ENCODE measurements around the gene SLC49A4. TPM values are rescaled to one million over a fixed set of nuclear protein-coding genes. Genes with fewer than 3 reads are reported as not detected.

SLC49A4 gene
- total RNA-seq, 3 donors from 2014 or later (not counting 1 experiment from before 2014, with no cell fraction given): 5.6 to 8.0 (median 7.5) TPM

DNA sequence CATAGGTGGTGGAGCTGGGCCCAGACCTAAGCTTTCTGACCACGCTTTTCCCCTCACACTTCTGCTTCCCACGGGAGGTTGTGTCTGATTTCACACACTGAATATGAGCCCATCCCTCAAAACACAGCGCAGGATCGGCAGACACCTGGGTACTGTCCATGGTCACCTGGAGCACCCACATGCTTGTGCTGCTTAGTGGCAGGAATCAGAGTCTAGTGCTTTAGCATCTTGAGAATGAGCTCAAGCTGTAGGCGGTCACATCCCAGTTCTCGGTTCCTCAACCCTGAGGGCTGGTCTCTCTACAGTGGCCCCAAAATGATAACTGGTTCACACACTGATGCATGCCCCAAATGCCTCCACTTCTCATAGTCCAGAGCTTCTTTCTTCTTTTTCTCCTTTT lies 121.7 kb downstream of the SLC49A4 start:
- DNase-seq: no peak
- H3K36me3 ChIP-seq (ENCODE audit: control insufficient read depth, insufficient read depth, low read length): no peaks in the 10 kb centered on the region

DNA sequence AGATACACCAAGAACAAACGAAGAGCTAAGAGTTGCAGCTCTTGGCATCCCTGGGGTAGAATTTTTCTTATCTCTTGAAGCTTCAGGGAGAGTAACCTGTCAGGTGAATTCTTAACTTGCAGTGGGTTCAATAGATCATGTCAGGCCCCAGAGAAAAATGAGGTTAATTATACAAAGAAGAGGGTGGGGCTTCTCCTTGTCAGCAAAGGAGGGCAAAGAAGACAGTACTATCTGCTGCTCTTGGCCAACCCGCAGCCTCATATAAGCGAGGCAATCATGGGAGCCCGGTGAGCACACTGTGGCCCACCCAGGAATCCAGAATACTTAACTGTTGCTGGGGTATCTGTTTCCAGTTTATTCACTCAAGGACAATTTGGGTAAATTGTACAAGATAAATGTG lies 122.5 kb downstream of the SLC49A4 start:
- Mint-ChIP-seq H3K4me1 (no peaks in the 10 kb centered on the region), H3K27ac (no peak overlapping the region), H3K36me3 (no peaks in the 10 kb centered on the region), H3K27me3 (ENCODE audit: low read depth in 2 of 2) (peaks cover 31 to 59% of the 10 kb centered on the region in 2 donors), H3K4me3 (no peak overlapping the region), H3K9me3 (no peaks in the 10 kb centered on the region)
- intact Hi-C loops (cut with micrococcal nuclease): no loop called here
- TF ChIP-seq, protein P1, sequence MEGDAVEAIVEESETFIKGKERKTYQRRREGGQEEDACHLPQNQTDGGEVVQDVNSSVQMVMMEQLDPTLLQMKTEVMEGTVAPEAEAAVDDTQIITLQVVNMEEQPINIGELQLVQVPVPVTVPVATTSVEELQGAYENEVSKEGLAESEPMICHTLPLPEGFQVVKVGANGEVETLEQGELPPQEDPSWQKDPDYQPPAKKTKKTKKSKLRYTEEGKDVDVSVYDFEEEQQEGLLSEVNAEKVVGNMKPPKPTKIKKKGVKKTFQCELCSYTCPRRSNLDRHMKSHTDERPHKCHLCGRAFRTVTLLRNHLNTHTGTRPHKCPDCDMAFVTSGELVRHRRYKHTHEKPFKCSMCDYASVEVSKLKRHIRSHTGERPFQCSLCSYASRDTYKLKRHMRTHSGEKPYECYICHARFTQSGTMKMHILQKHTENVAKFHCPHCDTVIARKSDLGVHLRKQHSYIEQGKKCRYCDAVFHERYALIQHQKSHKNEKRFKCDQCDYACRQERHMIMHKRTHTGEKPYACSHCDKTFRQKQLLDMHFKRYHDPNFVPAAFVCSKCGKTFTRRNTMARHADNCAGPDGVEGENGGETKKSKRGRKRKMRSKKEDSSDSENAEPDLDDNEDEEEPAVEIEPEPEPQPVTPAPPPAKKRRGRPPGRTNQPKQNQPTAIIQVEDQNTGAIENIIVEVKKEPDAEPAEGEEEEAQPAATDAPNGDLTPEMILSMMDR (IDR thresholded peaks at IDR 0.05): no peak
- Histone ChIP-seq H3K9me3 (ENCODE audit: control insufficient read depth, insufficient read depth, low read length) (no peaks in the 10 kb centered on the region), H3K27ac (ENCODE audit: low read length) (no peak overlapping the region), H3K27me3 (ENCODE audit: control insufficient read depth, insufficient read depth, low read length) (peaks cover 2% of the 10 kb centered on the region), H3K36me3 (ENCODE audit: control insufficient read depth, insufficient read depth, low read length) (no peaks in the 10 kb centered on the region), H3K4me1 (ENCODE audit: control insufficient read depth, insufficient read depth, low read length) (peaks cover 3% of the 10 kb centered on the region), H3K4me3 (ENCODE audit: low read length) (no peak overlapping the region)
- DNase-seq: no peak
- WGBS (ENCODE audit: insufficient coverage): 89% methylated on average over 4 of the region's 4 CpGs
- ATAC-seq: no peak

More for the DNA sequence above, 121.7 kb downstream of the SLC49A4 start:
- H3K27ac ChIP-seq (ENCODE audit: low read length): no peak overlapping the region
- Mint-ChIP-seq H3K36me3 (no peaks in the 10 kb centered on the region), H3K27me3 (ENCODE audit: low read depth in 2 of 2) (peaks cover 31 to 59% of the 10 kb centered on the region in 2 donors), H3K27ac (no peak overlapping the region), H3K4me1 (no peaks in the 10 kb centered on the region), H3K9me3 (no peaks in the 10 kb centered on the region), H3K4me3 (no peak overlapping the region)
- H3K27me3 ChIP-seq (ENCODE audit: control insufficient read depth, insufficient read depth, low read length): peaks cover under 1% of the 10 kb centered on the region
- peaks cover 3% of the 10 kb centered on the region for H3K4me1 ChIP-seq (ENCODE audit: control insufficient read depth, insufficient read depth, low read length)
- no peaks in the 10 kb centered on the region for H3K9me3 ChIP-seq (ENCODE audit: control insufficient read depth, insufficient read depth, low read length)
- intact Hi-C loops (cut with micrococcal nuclease): no loop called here
- ATAC-seq: no peak
- WGBS (ENCODE audit: insufficient coverage): 68% methylated on average over 6 of the region's 6 CpGs
- no peak overlapping the region for H3K4me3 ChIP-seq (ENCODE audit: low read length)
- TF ChIP-seq, protein P1 (IDR thresholded peaks at IDR 0.05): no peak

DNA sequence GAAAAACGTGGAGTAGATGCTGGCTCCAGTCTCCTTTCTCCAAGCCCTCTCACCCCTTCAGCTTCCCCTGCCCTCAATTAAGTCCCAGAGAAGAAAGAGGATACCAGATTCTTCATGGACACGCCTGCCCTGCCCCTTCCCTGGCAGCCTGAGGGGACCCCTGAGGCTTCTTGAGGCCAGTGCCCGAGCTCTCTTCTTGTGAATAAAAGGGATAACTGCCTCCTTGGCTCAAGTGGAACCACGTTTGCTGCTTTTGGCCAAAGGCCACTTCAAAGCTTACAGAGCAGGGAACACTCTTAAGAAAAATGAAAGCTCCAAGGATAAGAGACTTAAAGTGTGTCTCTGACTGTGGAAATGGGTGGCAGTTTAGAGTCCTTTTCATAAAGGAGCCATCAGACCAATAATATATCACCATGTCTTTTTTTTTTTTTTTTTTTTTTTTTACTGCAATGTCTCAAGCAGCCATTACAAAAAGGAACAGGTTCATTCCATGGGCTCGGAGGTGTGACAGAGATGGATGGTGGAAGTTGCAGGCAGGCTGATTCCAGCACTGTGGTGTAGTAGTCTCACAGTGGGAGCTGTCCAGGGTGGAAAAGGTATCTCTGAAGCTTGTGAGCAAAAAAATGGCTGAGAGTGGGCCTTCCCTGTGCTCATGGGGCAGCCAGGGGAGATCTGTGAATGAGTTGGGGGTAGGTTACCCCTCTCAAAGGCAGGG lies 123.9 kb downstream of the SLC49A4 start:
- TF ChIP-seq, protein P1 (IDR thresholded peaks at IDR 0.05): no peak
- intact Hi-C loops (cut with micrococcal nuclease): no loop called here
- WGBS (ENCODE audit: insufficient coverage): 79% methylated on average over 5 of the region's 5 CpGs
- no peak overlapping the region for H3K27ac ChIP-seq (ENCODE audit: low read length)
- no peak for DNase-seq
- no peaks in the 10 kb centered on the region for H3K36me3 Mint-ChIP-seq
- no peak overlapping the region for H3K4me3 ChIP-seq (ENCODE audit: low read length)
- H3K9me3 Mint-ChIP-seq: no peaks in the 10 kb centered on the region
- H3K4me1 ChIP-seq (ENCODE audit: control insufficient read depth, insufficient read depth, low read length): peaks cover 3% of the 10 kb centered on the region
- H3K36me3 ChIP-seq (ENCODE audit: control insufficient read depth, insufficient read depth, low read length): no peaks in the 10 kb centered on the region
- peaks cover 32 to 58% of the 10 kb centered on the region in 2 donors for H3K27me3 Mint-ChIP-seq (ENCODE audit: low read depth in 2 of 2)
- no peak overlapping the region for H3K27ac Mint-ChIP-seq
- no peaks in the 10 kb centered on the region for H3K9me3 ChIP-seq (ENCODE audit: control insufficient read depth, insufficient read depth, low read length)
- H3K4me1 Mint-ChIP-seq: no peaks in the 10 kb centered on the region
- H3K27me3 ChIP-seq (ENCODE audit: control insufficient read depth, insufficient read depth, low read length): peaks cover 4% of the 10 kb centered on the region
- ATAC-seq: no peak
- H3K4me3 Mint-ChIP-seq: no peak overlapping the region

DNA sequence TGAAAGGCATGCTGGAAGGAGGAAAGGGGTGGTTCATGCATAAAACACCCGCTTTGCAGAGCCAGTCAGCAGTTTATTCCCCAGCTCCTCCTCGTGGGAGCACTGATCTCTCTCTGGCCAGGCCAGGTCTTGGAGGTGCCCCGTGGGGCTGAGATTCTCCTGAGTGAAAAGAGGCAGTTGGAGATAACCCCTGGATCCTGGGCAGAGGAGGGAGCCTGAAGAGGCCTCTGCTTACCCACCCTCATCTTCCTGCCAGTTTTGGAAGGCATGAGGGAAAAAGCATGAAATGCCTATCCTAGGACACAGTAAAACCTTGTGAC lies 124.4 kb downstream of the SLC49A4 start:
- H3K27ac ChIP-seq (ENCODE audit: low read length): no peak overlapping the region
- H3K4me3 Mint-ChIP-seq: no peak overlapping the region
- H3K9me3 ChIP-seq (ENCODE audit: control insufficient read depth, insufficient read depth, low read length): no peaks in the 10 kb centered on the region
- peaks cover 3% of the 10 kb centered on the region for H3K4me1 ChIP-seq (ENCODE audit: control insufficient read depth, insufficient read depth, low read length)
- no peaks in the 10 kb centered on the region for H3K9me3 Mint-ChIP-seq
- TF ChIP-seq, protein P1 (IDR thresholded peaks at IDR 0.05): no peak
- intact Hi-C loops (cut with micrococcal nuclease): no loop called here
- no peak overlapping the region for H3K4me3 ChIP-seq (ENCODE audit: low read length)
- peaks cover 27 to 53% of the 10 kb centered on the region in 2 donors for H3K27me3 Mint-ChIP-seq (ENCODE audit: low read depth in 2 of 2)
- H3K36me3 ChIP-seq (ENCODE audit: control insufficient read depth, insufficient read depth, low read length): no peaks in the 10 kb centered on the region
- DNase-seq (no peak), ATAC-seq (no peak)
- H3K27ac Mint-ChIP-seq: no peak overlapping the region
- 91% methylated on average over 3 of the region's 3 CpGs for WGBS (ENCODE audit: insufficient coverage)
- H3K36me3 Mint-ChIP-seq: no peaks in the 10 kb centered on the region
- no peaks in the 10 kb centered on the region for H3K4me1 Mint-ChIP-seq
- H3K27me3 ChIP-seq (ENCODE audit: control insufficient read depth, insufficient read depth, low read length): peaks cover 4% of the 10 kb centered on the region

Data from natural killer cell (primary cell).